ENCODE data around the gene INHBB.

The INHBB gene

GRCh38 chr2:120349440-120349921, 3.5 kb downstream of the INHBB start:
- peaks cover 16 to 39% of the 10 kb centered on the region in 2 donors for H3K27me3 ChIP-seq (ENCODE audit: control insufficient read depth in 1 of 2, insufficient read depth in 2 of 2, low read length in 2 of 2)
- H3K4me1 ChIP-seq (ENCODE audit: control insufficient read depth, insufficient read depth, low read length) = peaks cover 22% of the 10 kb centered on the region
- H3K9me3 ChIP-seq (ENCODE audit: control insufficient read depth in 2 of 2, low read length in 2 of 2) = no peaks in the 10 kb centered on the region
- H3K4me3 ChIP-seq (ENCODE audit: low read length in 2 of 2) = no peak overlapping the region
- no peak overlapping the region for H3K27ac ChIP-seq (ENCODE audit: low read length)
- H3K36me3 ChIP-seq (ENCODE audit: control insufficient read depth in 2 of 2, insufficient read depth in 2 of 2, low read length in 2 of 2) = no peaks in the 10 kb centered on the region
- no peak overlapping the region for H3K9ac ChIP-seq (ENCODE audit: low read length in 2 of 2)

GRCh38 chr2:120350080-120350479, 4.1 kb downstream of the INHBB start:
- Histone ChIP-seq H3K4me3 (ENCODE audit: low read length in 2 of 2) (no peak overlapping the region), H3K9me3 (ENCODE audit: control insufficient read depth in 2 of 2, low read length in 2 of 2) (no peaks in the 10 kb centered on the region), H3K4me1 (ENCODE audit: control insufficient read depth, insufficient read depth, low read length) (peaks cover 16% of the 10 kb centered on the region), H3K27me3 (ENCODE audit: control insufficient read depth in 1 of 2, insufficient read depth in 2 of 2, low read length in 2 of 2) (peaks cover 16 to 33% of the 10 kb centered on the region in 2 donors), H3K9ac (ENCODE audit: low read length in 2 of 2) (no peak overlapping the region), H3K27ac (ENCODE audit: low read length) (no peak overlapping the region), H3K36me3 (ENCODE audit: control insufficient read depth in 2 of 2, insufficient read depth in 2 of 2, low read length in 2 of 2) (no peaks in the 10 kb centered on the region)

- no peak overlapping the region for H3K4me3 ChIP-seq (ENCODE audit: low read length in 2 of 2)
- no peak overlapping the region for H3K27ac ChIP-seq (ENCODE audit: low read length)
- H3K27me3 ChIP-seq (ENCODE audit: control insufficient read depth in 1 of 2, insufficient read depth in 2 of 2, low read length in 2 of 2) = peaks cover 16 to 31% of the 10 kb centered on the region in 2 donors
Observed at GRCh38 chr2:120350801-120351320, 4.9 kb downstream of the INHBB start.

GRCh38 chr2:120352696-120353590, 7.0 kb downstream of the INHBB start:
- no peak overlapping the region for H3K4me3 ChIP-seq (ENCODE audit: low read length in 2 of 2)
- H3K9me3 ChIP-seq (ENCODE audit: control insufficient read depth in 2 of 2, low read length in 2 of 2) = no peaks in the 10 kb centered on the region
- no peak overlapping the region for H3K9ac ChIP-seq (ENCODE audit: low read length in 2 of 2)
- H3K27me3 ChIP-seq (ENCODE audit: control insufficient read depth in 1 of 2, insufficient read depth in 2 of 2, low read length in 2 of 2) = peaks cover 11 to 12% of the 10 kb centered on the region in 2 donors
- H3K4me1 ChIP-seq (ENCODE audit: control insufficient read depth, insufficient read depth, low read length) = no peaks in the 10 kb centered on the region
- no peaks in the 10 kb centered on the region for H3K36me3 ChIP-seq (ENCODE audit: control insufficient read depth in 2 of 2, insufficient read depth in 2 of 2, low read length in 2 of 2)
- no peak overlapping the region for H3K27ac ChIP-seq (ENCODE audit: low read length)

More at GRCh38 chr2:120350801-120351320, 4.9 kb downstream of the INHBB start:
- Histone ChIP-seq H3K36me3 (ENCODE audit: control insufficient read depth in 2 of 2, insufficient read depth in 2 of 2, low read length in 2 of 2) (no peaks in the 10 kb centered on the region), H3K9ac (ENCODE audit: low read length in 2 of 2) (no peak overlapping the region), H3K4me1 (ENCODE audit: control insufficient read depth, insufficient read depth, low read length) (peaks cover 14% of the 10 kb centered on the region), H3K9me3 (ENCODE audit: control insufficient read depth in 2 of 2, low read length in 2 of 2) (no peaks in the 10 kb centered on the region)

- H3K27ac ChIP-seq (ENCODE audit: low read length) = no peak overlapping the region
- no peaks in the 10 kb centered on the region for H3K4me1 ChIP-seq (ENCODE audit: control insufficient read depth, insufficient read depth, low read length)
- no peaks in the 10 kb centered on the region for H3K9me3 ChIP-seq (ENCODE audit: control insufficient read depth in 2 of 2, low read length in 2 of 2)
- H3K27me3 ChIP-seq (ENCODE audit: control insufficient read depth in 1 of 2, insufficient read depth in 2 of 2, low read length in 2 of 2) = peaks cover 11 to 12% of the 10 kb centered on the region in 2 donors
- H3K4me3 ChIP-seq (ENCODE audit: low read length in 2 of 2) = no peak overlapping the region
- no peaks in the 10 kb centered on the region for H3K36me3 ChIP-seq (ENCODE audit: control insufficient read depth in 2 of 2, insufficient read depth in 2 of 2, low read length in 2 of 2)
- H3K9ac ChIP-seq (ENCODE audit: low read length in 2 of 2) = no peak overlapping the region
Observed at GRCh38 chr2:120353591-120353898, 7.6 kb downstream of the INHBB start.

- no peaks in the 10 kb centered on the region for H3K36me3 ChIP-seq (ENCODE audit: control insufficient read depth in 2 of 2, insufficient read depth in 2 of 2, low read length in 2 of 2)
- no peak overlapping the region for H3K9ac ChIP-seq (ENCODE audit: low read length in 2 of 2)
- H3K9me3 ChIP-seq (ENCODE audit: control insufficient read depth in 2 of 2, low read length in 2 of 2) = no peaks in the 10 kb centered on the region
- H3K27ac ChIP-seq (ENCODE audit: low read length) = no peak overlapping the region
- H3K4me3 ChIP-seq (ENCODE audit: low read length in 2 of 2) = no peak overlapping the region
- no peaks in the 10 kb centered on the region for H3K4me1 ChIP-seq (ENCODE audit: control insufficient read depth, insufficient read depth, low read length)
- H3K27me3 ChIP-seq (ENCODE audit: control insufficient read depth in 1 of 2, insufficient read depth in 2 of 2, low read length in 2 of 2) = peaks cover 8 to 12% of the 10 kb centered on the region in 2 donors
Observed at GRCh38 chr2:120353931-120354330, 8.0 kb downstream of the INHBB start.

GRCh38 chr2:120354467-120354866, 8.5 kb downstream of the INHBB start:
- no peak overlapping the region for H3K27ac ChIP-seq (ENCODE audit: low read length)
- no peak overlapping the region for H3K4me3 ChIP-seq (ENCODE audit: low read length in 2 of 2)
- H3K9ac ChIP-seq (ENCODE audit: low read length in 2 of 2) = no peak overlapping the region
- peaks cover 4 to 7% of the 10 kb centered on the region in 2 donors for H3K27me3 ChIP-seq (ENCODE audit: control insufficient read depth in 1 of 2, insufficient read depth in 2 of 2, low read length in 2 of 2)
- no peaks in the 10 kb centered on the region for H3K36me3 ChIP-seq (ENCODE audit: control insufficient read depth in 2 of 2, insufficient read depth in 2 of 2, low read length in 2 of 2)
- H3K4me1 ChIP-seq (ENCODE audit: control insufficient read depth, insufficient read depth, low read length) = no peaks in the 10 kb centered on the region
- no peaks in the 10 kb centered on the region for H3K9me3 ChIP-seq (ENCODE audit: control insufficient read depth in 2 of 2, low read length in 2 of 2)

GRCh38 chr2:120354935-120355779, 9.2 kb downstream of the INHBB start:
- peaks cover 1 to 4% of the 10 kb centered on the region in 2 donors for H3K27me3 ChIP-seq (ENCODE audit: control insufficient read depth in 1 of 2, insufficient read depth in 2 of 2, low read length in 2 of 2)
- no peaks in the 10 kb centered on the region for H3K9me3 ChIP-seq (ENCODE audit: control insufficient read depth in 2 of 2, low read length in 2 of 2)
- H3K27ac ChIP-seq (ENCODE audit: low read length) = no peak overlapping the region
- no peak overlapping the region for H3K9ac ChIP-seq (ENCODE audit: low read length in 2 of 2)
- no peaks in the 10 kb centered on the region for H3K4me1 ChIP-seq (ENCODE audit: control insufficient read depth, insufficient read depth, low read length)
- H3K4me3 ChIP-seq (ENCODE audit: low read length in 2 of 2) = no peak overlapping the region
- no peaks in the 10 kb centered on the region for H3K36me3 ChIP-seq (ENCODE audit: control insufficient read depth in 2 of 2, insufficient read depth in 2 of 2, low read length in 2 of 2)

GRCh38 chr2:120355780-120356266, 9.9 kb downstream of the INHBB start:
- Histone ChIP-seq H3K27me3 (ENCODE audit: control insufficient read depth in 1 of 2, insufficient read depth in 2 of 2, low read length in 2 of 2) (peaks cover 0 to 4% of the 10 kb centered on the region in 2 donors), H3K9ac (ENCODE audit: low read length in 2 of 2) (no peak overlapping the region), H3K27ac (ENCODE audit: low read length) (no peak overlapping the region), H3K36me3 (ENCODE audit: control insufficient read depth in 2 of 2, insufficient read depth in 2 of 2, low read length in 2 of 2) (no peaks in the 10 kb centered on the region), H3K9me3 (ENCODE audit: control insufficient read depth in 2 of 2, low read length in 2 of 2) (no peaks in the 10 kb centered on the region), H3K4me3 (ENCODE audit: low read length in 2 of 2) (no peak overlapping the region), H3K4me1 (ENCODE audit: control insufficient read depth, insufficient read depth, low read length) (no peaks in the 10 kb centered on the region)

GRCh38 chr2:120357768-120358167, 11.8 kb downstream of the INHBB start:
- H3K4me1 ChIP-seq (ENCODE audit: control insufficient read depth, insufficient read depth, low read length) = no peaks in the 10 kb centered on the region
- H3K9me3 ChIP-seq (ENCODE audit: control insufficient read depth in 2 of 2, low read length in 2 of 2) = no peaks in the 10 kb centered on the region
- H3K36me3 ChIP-seq (ENCODE audit: control insufficient read depth in 2 of 2, insufficient read depth in 2 of 2, low read length in 2 of 2) = no peaks in the 10 kb centered on the region
- no peak overlapping the region for H3K9ac ChIP-seq (ENCODE audit: low read length in 2 of 2)
- H3K27ac ChIP-seq (ENCODE audit: low read length) = no peak overlapping the region
- H3K4me3 ChIP-seq (ENCODE audit: low read length in 2 of 2) = no peak overlapping the region
- peaks cover 0 to 4% of the 10 kb centered on the region in 2 donors for H3K27me3 ChIP-seq (ENCODE audit: control insufficient read depth in 1 of 2, insufficient read depth in 2 of 2, low read length in 2 of 2)
